ENCODE data around the gene GLI1. TPM values are rescaled to one million over a fixed set of nuclear protein-coding genes. Genes with fewer than 3 reads are reported as not detected.

The GLI1 gene
- total RNA-seq, 1 experiment from 2014 or later = 0.57 TPM

Other genes starting within 250 kb of the GLI1 start
- gene NXPH4, start 243.0 kb upstream of the GLI1 start, total RNA-seq (2014; rRNA removed; shearing (Covaris generic); ENCODE audit: low replicate concordance) = 0.54 TPM in 1 of 2 replicates, not detected in the other
- 246 and 291 TPM in 2 replicates for gene SHMT2, start 230.1 kb upstream of the GLI1 start, total RNA-seq (2014; rRNA removed; shearing (Covaris generic); ENCODE audit: low replicate concordance)
- 0.95 TPM in 1 of 2 replicates, not detected in the other for gene STAC3, start 208.6 kb upstream of the GLI1 start, total RNA-seq (2014; rRNA removed; shearing (Covaris generic); ENCODE audit: low replicate concordance)
- gene R3HDM2, start 28.7 kb upstream of the GLI1 start, total RNA-seq (2014; rRNA removed; shearing (Covaris generic); ENCODE audit: low replicate concordance) = 22.8 and 27.5 TPM in 2 replicates
- not detected in 2 replicates for gene INHBC, start 25.0 kb upstream of the GLI1 start, total RNA-seq (2014; rRNA removed; shearing (Covaris generic); ENCODE audit: low replicate concordance)
- not detected in 2 replicates for gene INHBE, start 4.5 kb upstream of the GLI1 start, total RNA-seq (2014; rRNA removed; shearing (Covaris generic); ENCODE audit: low replicate concordance)
- gene ARHGAP9, start 20.1 kb downstream of the GLI1 start, total RNA-seq (2014; rRNA removed; shearing (Covaris generic); ENCODE audit: low replicate concordance) = not detected in 2 replicates
- gene MARS1, start 28.3 kb downstream of the GLI1 start, total RNA-seq (2014; rRNA removed; shearing (Covaris generic); ENCODE audit: low replicate concordance) = 285 and 315 TPM in 2 replicates
- gene DDIT3, start 60.7 kb downstream of the GLI1 start, total RNA-seq (2014; rRNA removed; shearing (Covaris generic); ENCODE audit: low replicate concordance) = 19.6 and 64.7 TPM in 2 replicates
- gene MBD6, start 63.0 kb downstream of the GLI1 start, total RNA-seq (2014; rRNA removed; shearing (Covaris generic); ENCODE audit: low replicate concordance) = 4.3 and 8.3 TPM in 2 replicates
- 358 and 362 TPM in 2 replicates for gene DCTN2, start 87.4 kb downstream of the GLI1 start, total RNA-seq (2014; rRNA removed; shearing (Covaris generic); ENCODE audit: low replicate concordance)
- not detected in 2 replicates for gene KIF5A, start 90.3 kb downstream of the GLI1 start, total RNA-seq (2014; rRNA removed; shearing (Covaris generic); ENCODE audit: low replicate concordance)
- 33.7 and 39.2 TPM in 2 replicates for gene PIP4K2C, start 131.4 kb downstream of the GLI1 start, total RNA-seq (2014; rRNA removed; shearing (Covaris generic); ENCODE audit: low replicate concordance)
- gene DTX3, start 145.0 kb downstream of the GLI1 start, total RNA-seq (2014; rRNA removed; shearing (Covaris generic); ENCODE audit: low replicate concordance) = 9.6 and 14.4 TPM in 2 replicates
- gene ARHGEF25, start 151.7 kb downstream of the GLI1 start, total RNA-seq (2014; rRNA removed; shearing (Covaris generic); ENCODE audit: low replicate concordance) = 43.3 and 58.6 TPM in 2 replicates
- 64.3 and 66.6 TPM in 2 replicates for gene B4GALNT1, start 173.4 kb downstream of the GLI1 start, total RNA-seq (2014; rRNA removed; shearing (Covaris generic); ENCODE audit: low replicate concordance)
- 185 and 187 TPM in 2 replicates for gene OS9, start 234.3 kb downstream of the GLI1 start, total RNA-seq (2014; rRNA removed; shearing (Covaris generic); ENCODE audit: low replicate concordance)

Data from Caki2 (cell line).